H1 (cell line): Measurements from ENCODE around the gene BAZ1B. TPM values are rescaled to one million over a fixed set of nuclear protein-coding genes. Genes with fewer than 3 reads are reported as not detected.

Experiments
- TAF7 ChIP-seq: optimal IDR thresholded peaks from 2 replicates; pipeline ENCODE3; 2011; ENCODE audit warnings: low read depth, mild to moderate bottlenecking, inconsistent platforms, low read length, moderate library complexity, borderline replicate concordance
- polyA plus RNA-seq, 7 experiments: library from polyadenylated mRNA; depleted of rRNA in 3 of 7; stranded (reverse) in 5 of 7; unstranded in 2 of 7; fragments of >200 nt in 5 of 7; fragments of 200-250 nt in 2 of 7; gene quantifications; 1 replicate in 5 of 7; 2 replicates in 1 of 7; 4 replicates in 1 of 7; pipeline versions ENCODE4 v1.2.1 to v1.2.3, GENCODE V29; 2011 to 2013; ENCODE audit warnings: missing spikeins in 2 of 7, mixed read lengths in 2 of 7
- total RNA-seq: library from RNA; stranded (reverse); fragmentation: NEBNext Ultra II Directional; extraction: Animal tissue kit (Norgen Biotek cat#: 25700); gene quantifications from 2 replicates; pipeline ENCODE4 v1.2.1, GENCODE V29; 2021

Gene BAZ1B
- total and polyA plus RNA-seq, 2 of the 8 experiments (the other 6 are each of a cell fraction or from before 2014, with no cell fraction given), result 21.0 to 86.8 TPM

GRCh38 chr7:73533742-73534141 lies 11.6 kb upstream of the BAZ1B start (continued):
- TF ChIP-seq TAF7, result no peak
